HCT116 (cell line): ENCODE data around the gene HRH3. TPM values are rescaled to one million over a fixed set of nuclear protein-coding genes. Genes with fewer than 3 reads are reported as not detected.

Experiments
- ATAC-seq: fragments of 200-7000 bp; cut with Tn5 transposase; 2 replicates; pipeline ENCODE4 v1.9.1; 2020; ENCODE audit warnings: mild to moderate bottlenecking, moderate library complexity
- BruUV-seq: library from RNA; stranded (reverse); fragments of 400-500 nt; replicated peaks from 2 replicates; lab custom pipeline; 2021; lab: Mats Ljungman, UMichigan
- CTCF ChIA-PET: fragments of 300-600 bp; sonication (Branson Sonifier 250); formaldehyde crosslinking; loops from one replicate; lab custom pipeline; 2021; ENCODE audit warnings: antibody characterized with exemption; lab: Charles Lee
- POLR2A ChIA-PET: fragments of 300-600, 350-600 bp; sonication (Branson Sonifier 250); formaldehyde crosslinking; loops from one replicate; lab custom pipeline; 2021; ENCODE audit warnings: antibody characterized with exemption; lab: Charles Lee
- RAD21 ChIA-PET, 2 experiments: fragments of 300-600 bp; sonication (Branson Sonifier 250); formaldehyde crosslinking; loops; one replicate each; lab custom pipeline; 2023; ENCODE audit warnings: low total read pairs in 2 of 2; ENCODE audit not compliant: uncharacterized antibody in 2 of 2, unreplicated experiment in 2 of 2, low non-redundant PET in 1 of 2; lab: Charles Lee
- DNase-seq: peaks from one replicate; pipeline ENCODE4 v3.0.0-alpha.2; 2010; ENCODE audit warnings: low read depth, low spot score
- H2AFZ ChIP-seq: fragments of 200-600 bp; shearing (Covaris generic), sonication (generic); 2 replicates; pipeline ENCODE4 v1.6.1; 2017; ENCODE audit warnings: low read depth, mixed run types, mixed read lengths, antibody characterized with exemption, low read length; ENCODE audit not compliant: poor library complexity, severe bottlenecking
- H3K27ac ChIP-seq: 2 replicates; pipeline ENCODE4 v1.5.1; 2012; ENCODE audit warnings: low read depth, low read length
- H3K27me3 ChIP-seq: fragments of 200-600 bp; sonication (generic); 2 replicates; pipeline ENCODE4 v1.6.1; 2016; ENCODE audit warnings: mixed run types, low read length, mixed read lengths; ENCODE audit not compliant: insufficient read depth
- H3K36me3 ChIP-seq, 2 experiments: fragments of 200-500 bp in 1 of 2; fragments of 200-600 bp in 1 of 2; sonication (Bioruptor generic) in 1 of 2; sonication (generic) in 1 of 2; 2 replicates each; pipeline versions ENCODE4 v1.5.1 to v1.6.1; 2014 to 2016; ENCODE audit warnings: low read length in 2 of 2, inconsistent platforms in 1 of 2, mixed read lengths in 1 of 2, mixed run types in 1 of 2; ENCODE audit not compliant: insufficient read depth in 2 of 2, control insufficient read depth in 1 of 2
- H3K4me1 ChIP-seq, 2 experiments: fragments of 200-600 bp in 1 of 2; sonication (generic) in 1 of 2; 2 replicates each; pipeline versions ENCODE4 v1.5.1 to v1.6.1; 2012 to 2017; ENCODE audit warnings: low read length in 2 of 2, inconsistent platforms in 1 of 2, mild to moderate bottlenecking in 1 of 2, mixed read lengths in 1 of 2, mixed run types in 1 of 2, moderate library complexity in 1 of 2; ENCODE audit not compliant: insufficient read depth in 2 of 2, control insufficient read depth in 1 of 2
- H3K4me2 ChIP-seq: fragments of 200-600 bp; sonication (generic); 2 replicates; pipeline ENCODE4 v1.6.1; 2017; ENCODE audit warnings: mixed run types, low read length, mixed read lengths
- H3K4me3 ChIP-seq, 2 experiments: fragments of 200-600 bp in 1 of 2; sonication (generic) in 1 of 2; replicated peaks in 1 of 2; 2 replicates each; pipeline ENCODE4 v1.5.1; 2011 to 2016; ENCODE audit warnings: low read length in 2 of 2, control low read depth in 1 of 2, low read depth in 1 of 2, mild to moderate bottlenecking in 1 of 2, mixed read lengths in 1 of 2, mixed run types in 1 of 2
- H3K79me2 ChIP-seq: fragments of 200-600 bp; sonication (generic); 2 replicates; pipeline ENCODE4 v1.6.1; 2017; ENCODE audit warnings: mild to moderate bottlenecking, mixed run types, low read length, moderate library complexity, mixed read lengths; ENCODE audit not compliant: insufficient read depth
- H3K9ac ChIP-seq: fragments of 200-600 bp; sonication (generic); 2 replicates; pipeline ENCODE4 v1.6.1; 2016; ENCODE audit warnings: low read length, mixed read lengths
- H3K9me2 ChIP-seq: fragments of 200-600 bp; sonication (generic), shearing (Covaris generic); 2 replicates; pipeline ENCODE4 v1.6.1; 2017; ENCODE audit warnings: mixed run types, mild to moderate bottlenecking, moderate library complexity; ENCODE audit not compliant: insufficient read depth
- H3K9me3 ChIP-seq, 2 experiments: fragments of 200-500 bp in 1 of 2; fragments of 200-600 bp in 1 of 2; sonication (Bioruptor generic) in 1 of 2; sonication (generic) in 1 of 2; 2 replicates each; pipeline ENCODE4 v1.6.1; 2014 to 2017; ENCODE audit warnings: low read length in 2 of 2, mixed read lengths in 2 of 2, inconsistent platforms in 1 of 2, low read depth in 1 of 2, mild to moderate bottlenecking in 1 of 2, mixed run types in 1 of 2, moderate library complexity in 1 of 2; ENCODE audit not compliant: control insufficient read depth in 1 of 2, insufficient read depth in 1 of 2
- H4K20me1 ChIP-seq: fragments of 200-600 bp; sonication (generic), shearing (Covaris generic); 2 replicates; pipeline ENCODE4 v1.6.1; 2017; ENCODE audit warnings: mixed run types, mild to moderate bottlenecking, moderate library complexity; ENCODE audit not compliant: insufficient read depth
- ATF3 ChIP-seq: IDR thresholded peaks from 2 replicates; pipeline ENCODE4 v1.6.1; 2012
- CBX3 ChIP-seq: IDR thresholded peaks from 2 replicates; pipeline ENCODE4 v1.6.1; 2012; ENCODE audit warnings: low read depth
- CEBPB ChIP-seq: IDR thresholded peaks from 2 replicates; pipeline ENCODE4 v1.6.1; 2012; ENCODE audit warnings: low read depth
- ELF1 ChIP-seq: IDR thresholded peaks from 2 replicates; pipeline ENCODE4 v1.6.1; 2012; ENCODE audit warnings: low read depth, borderline replicate concordance
- EZH2phosphoT487 ChIP-seq: fragments of 200-600 bp; IDR thresholded peaks from 2 replicates; pipeline ENCODE4 v1.6.1; 2018; ENCODE audit warnings: antibody characterized with exemption, borderline replicate concordance
- FOSL1 ChIP-seq: IDR thresholded peaks from 2 replicates; pipeline ENCODE4 v1.6.1; 2012; ENCODE audit warnings: low read depth
- POLR2AphosphoS5 ChIP-seq: IDR thresholded peaks from 2 replicates; pipeline ENCODE4 v1.6.1; 2011; ENCODE audit warnings: mild to moderate bottlenecking, low read depth, low read length, moderate library complexity
- SP1 ChIP-seq: IDR thresholded peaks from 2 replicates; pipeline ENCODE4 v1.6.1; 2012; ENCODE audit warnings: low read depth
- TCF7L2 ChIP-seq: IDR thresholded peaks from 2 replicates; pipeline ENCODE4 v1.7.0; 2011; ENCODE audit warnings: borderline replicate concordance, inconsistent platforms; ENCODE audit not compliant: insufficient read depth, insufficient read length; ENCODE audit errors: extremely low read depth
- ZBTB33 ChIP-seq: IDR thresholded peaks from 2 replicates; pipeline ENCODE4 v1.6.1; 2011; ENCODE audit warnings: mild to moderate bottlenecking, low read length, moderate library complexity; ENCODE audit not compliant: insufficient replicate concordance; ENCODE audit errors: extremely low read depth
- ZFX ChIP-seq: fragments of 450-650 bp; IDR thresholded peaks from 2 replicates; pipeline ENCODE4 v1.6.1; 2017
- intact Hi-C: fragments of 100-400 bp; cut with micrococcal nuclease; formaldehyde crosslinking; loops from 2 replicates; pipeline ENCODE4 v1.10.0; 2022
- total RNA-seq: library from RNA; stranded (reverse); gene quantifications from one replicate; pipeline ENCODE4 v1.2.1, GENCODE V29; 2021; ENCODE audit not compliant: unreplicated experiment
- TF ChIP-seq, protein P1 (sequence below): IDR thresholded peaks from 2 replicates; pipeline ENCODE4 v1.6.1; 2012; ENCODE audit warnings: low read depth

HRH3 gene
- total RNA-seq, 1 experiment from 2014 or later = not detected

- TF ChIP-seq EZH2phosphoT487 = no peak
- TF ChIP-seq TCF7L2 = no peak
- TF ChIP-seq ZBTB33 = no peak
- TF ChIP-seq FOSL1 = no peak
- TF ChIP-seq ATF3 = no peak
Measured at GRCh38 chr20:62269871-62270270, 49.8 kb upstream of the HRH3 start (continued).

- peaks cover 0 to 3% of the 10 kb centered on the region in 2 experiments; a peak in 2 of 4 replicates for H3K36me3 ChIP-seq
- no peaks in the 10 kb centered on the region for H3K27me3 ChIP-seq
- TF ChIP-seq POLR2AphosphoS5 = no peak
- no peak for TF ChIP-seq CBX3
- no peak for TF ChIP-seq ELF1
- no peak for TF ChIP-seq TCF7L2
- TF ChIP-seq, protein P1, sequence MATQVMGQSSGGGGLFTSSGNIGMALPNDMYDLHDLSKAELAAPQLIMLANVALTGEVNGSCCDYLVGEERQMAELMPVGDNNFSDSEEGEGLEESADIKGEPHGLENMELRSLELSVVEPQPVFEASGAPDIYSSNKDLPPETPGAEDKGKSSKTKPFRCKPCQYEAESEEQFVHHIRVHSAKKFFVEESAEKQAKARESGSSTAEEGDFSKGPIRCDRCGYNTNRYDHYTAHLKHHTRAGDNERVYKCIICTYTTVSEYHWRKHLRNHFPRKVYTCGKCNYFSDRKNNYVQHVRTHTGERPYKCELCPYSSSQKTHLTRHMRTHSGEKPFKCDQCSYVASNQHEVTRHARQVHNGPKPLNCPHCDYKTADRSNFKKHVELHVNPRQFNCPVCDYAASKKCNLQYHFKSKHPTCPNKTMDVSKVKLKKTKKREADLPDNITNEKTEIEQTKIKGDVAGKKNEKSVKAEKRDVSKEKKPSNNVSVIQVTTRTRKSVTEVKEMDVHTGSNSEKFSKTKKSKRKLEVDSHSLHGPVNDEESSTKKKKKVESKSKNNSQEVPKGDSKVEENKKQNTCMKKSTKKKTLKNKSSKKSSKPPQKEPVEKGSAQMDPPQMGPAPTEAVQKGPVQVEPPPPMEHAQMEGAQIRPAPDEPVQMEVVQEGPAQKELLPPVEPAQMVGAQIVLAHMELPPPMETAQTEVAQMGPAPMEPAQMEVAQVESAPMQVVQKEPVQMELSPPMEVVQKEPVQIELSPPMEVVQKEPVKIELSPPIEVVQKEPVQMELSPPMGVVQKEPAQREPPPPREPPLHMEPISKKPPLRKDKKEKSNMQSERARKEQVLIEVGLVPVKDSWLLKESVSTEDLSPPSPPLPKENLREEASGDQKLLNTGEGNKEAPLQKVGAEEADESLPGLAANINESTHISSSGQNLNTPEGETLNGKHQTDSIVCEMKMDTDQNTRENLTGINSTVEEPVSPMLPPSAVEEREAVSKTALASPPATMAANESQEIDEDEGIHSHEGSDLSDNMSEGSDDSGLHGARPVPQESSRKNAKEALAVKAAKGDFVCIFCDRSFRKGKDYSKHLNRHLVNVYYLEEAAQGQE = no peak
- TF ChIP-seq SP1 = no peak
- TF ChIP-seq FOSL1 = no peak
- no peak for TF ChIP-seq CEBPB
- no peak for TF ChIP-seq ZFX
- H3K79me2 ChIP-seq = no peaks in the 10 kb centered on the region
- no peaks in the 10 kb centered on the region for H3K9me3 ChIP-seq
- H3K9me2 ChIP-seq = no peaks in the 10 kb centered on the region
- ChIA-PET CTCF (no interaction called here), RAD21 (no interaction called here), POLR2A (no interaction called here)
- no peaks in the 10 kb centered on the region for H3K4me1 ChIP-seq
- no peak overlapping the region for H3K4me2 ChIP-seq
- no peaks in the 10 kb centered on the region for H4K20me1 ChIP-seq
- H3K9ac ChIP-seq = no peak overlapping the region
- no TSS peak for BruUV-seq
- no peak overlapping the region for H2AFZ ChIP-seq
- DNase-seq (no peak), ATAC-seq (no peak)
- no peak overlapping the region for H3K4me3 ChIP-seq
- H3K27ac ChIP-seq = no peak overlapping the region
- intact Hi-C loops = no loop called here
Measured at GRCh38 chr20:62269378-62269777, 49.3 kb upstream of the HRH3 start.
